H1 (cell line): ENCODE data around the gene SMAD6.

Source experiments
- ATF3 ChIP-seq: IDR thresholded peaks from 2 replicates; pipeline ENCODE4 v1.6.1; 2011; ENCODE audit warnings: low read depth, mild to moderate bottlenecking, low read length; ENCODE audit not compliant: insufficient read depth
- CBX5 ChIP-seq: fragments of 300-800, 300-1000 bp; sonication (generic); IDR thresholded peaks from 2 replicates; pipeline ENCODE4 v1.7.1; 2016; ENCODE audit warnings: antibody characterized with exemption, low read length, low read depth
- CTCF ChIP-seq, 3 experiments: IDR thresholded peaks; 1 replicate in 2 of 3; 2 replicates in 1 of 3; pipeline versions ENCODE4 v1.5.1 to v1.6.1; 2011; ENCODE audit warnings: low read length in 3 of 3, mild to moderate bottlenecking in 3 of 3, inconsistent platforms in 2 of 3, low read depth in 1 of 3, moderate library complexity in 1 of 3; ENCODE audit not compliant: insufficient read depth in 1 of 3; ENCODE audit errors: control extremely low read depth in 1 of 3
- GTF2F1 ChIP-seq: IDR thresholded peaks from 2 replicates; pipeline ENCODE4 v1.6.1; 2012; ENCODE audit warnings: low read depth, low read length, improper control_type of control experiment, borderline replicate concordance
- POLR2A ChIP-seq, 2 experiments: IDR thresholded peaks; 1 replicate in 1 of 2; 2 replicates in 1 of 2; pipeline ENCODE4 v1.6.1; 2011; ENCODE audit warnings: low read depth in 2 of 2, low read length in 2 of 2, mild to moderate bottlenecking in 2 of 2; ENCODE audit errors: control extremely low read depth in 1 of 2
- SUZ12 ChIP-seq: fragments of 200-600 bp; sonication (generic); IDR thresholded peaks from 2 replicates; pipeline ENCODE4 v1.6.1; 2012; ENCODE audit warnings: mild to moderate bottlenecking, inconsistent platforms, low read length, moderate library complexity, mixed read lengths

DNA sequence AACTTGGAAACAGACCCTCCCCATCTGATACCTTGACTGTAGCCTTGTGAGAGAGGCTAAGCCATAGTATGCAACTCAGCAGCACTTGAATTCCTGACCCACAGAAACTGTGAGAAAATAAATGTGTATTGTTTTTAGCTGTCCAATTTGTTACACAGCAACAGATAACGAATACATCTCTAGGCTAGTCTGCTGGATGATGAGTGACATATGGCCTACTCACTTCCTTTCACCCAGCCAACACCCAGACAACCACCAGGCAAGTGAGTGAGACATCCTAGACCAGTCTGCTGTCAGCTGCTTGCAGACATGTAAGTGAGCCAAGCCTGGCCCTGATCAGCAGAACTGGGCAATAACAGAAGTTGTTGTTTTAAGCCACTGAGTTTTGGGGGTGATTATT, 19.2 kb upstream of the SMAD6 start:
- TF ChIP-seq CTCF (IDR thresholded peaks at IDR 0.05; ENCODE audit: control extremely low read depth in 1 of 3, insufficient read depth in 1 of 3, low read depth in 1 of 3, low read length in 3 of 3), result no peak
- no peak for TF ChIP-seq GTF2F1
- no peak for TF ChIP-seq SUZ12
- no peak for TF ChIP-seq POLR2A (IDR thresholded peaks at IDR 0.05; ENCODE audit: control extremely low read depth in 1 of 2, low read depth in 2 of 2, low read length in 2 of 2)
- no peak for TF ChIP-seq ATF3
- no peak for TF ChIP-seq CBX5
